Glutamatergic neuron (in vitro differentiated cells): ENCODE data around the gene RAB8B. TPM values are rescaled to one million over a fixed set of nuclear protein-coding genes. Genes with fewer than 3 reads are reported as not detected.

Source experiments
- DNase-seq: peaks from one replicate; pipeline ENCODE4 v3.0.0; 2022
- H3K27ac Mint-ChIP-seq: one replicate; pipeline ENCODE4 v1.8.0; 2020; ENCODE audit warnings: mild to moderate bottlenecking, mixed read lengths, inconsistent platforms; ENCODE audit not compliant: unreplicated experiment
- H3K27me3 Mint-ChIP-seq: one replicate; pipeline ENCODE4 v1.8.0; 2020; ENCODE audit warnings: mild to moderate bottlenecking, moderate library complexity, mixed read lengths, inconsistent platforms; ENCODE audit not compliant: unreplicated experiment
- H3K36me3 Mint-ChIP-seq: one replicate; pipeline ENCODE4 v1.8.0; 2020; ENCODE audit warnings: mild to moderate bottlenecking, mixed read lengths, inconsistent platforms; ENCODE audit not compliant: unreplicated experiment
- H3K4me1 Mint-ChIP-seq: one replicate; pipeline ENCODE4 v1.8.0; 2020; ENCODE audit warnings: mild to moderate bottlenecking, low read depth, mixed read lengths, inconsistent platforms; ENCODE audit not compliant: unreplicated experiment
- H3K4me3 Mint-ChIP-seq: one replicate; pipeline ENCODE4 v1.8.0; 2020; ENCODE audit warnings: mild to moderate bottlenecking, mixed read lengths, inconsistent platforms; ENCODE audit not compliant: unreplicated experiment
- H3K9me3 Mint-ChIP-seq: one replicate; pipeline ENCODE4 v1.8.0; 2020; ENCODE audit warnings: mild to moderate bottlenecking, moderate library complexity, mixed read lengths, inconsistent platforms; ENCODE audit not compliant: unreplicated experiment
- CTCF ChIP-seq: fragments of 200-600 bp; sonication (generic); IDR thresholded peaks from one replicate; pipeline ENCODE4 v1.5.0; 2021; ENCODE audit not compliant: partially characterized antibody, unreplicated experiment
- total RNA-seq: library from RNA; stranded (reverse); fragmentation: NEBNext Ultra II Directional; extraction: Animal tissue kit (Norgen Biotek cat#: 25700); gene quantifications from one replicate; pipeline ENCODE4 v1.2.1, GENCODE V29; 2021; ENCODE audit not compliant: unreplicated experiment

Gene RAB8B
- total RNA-seq, 1 donor from 2014 or later, result 70.4 TPM

GRCh38 chr15:63221346-63221745 is 31.9 kb downstream of the RAB8B start:
- Mint-ChIP-seq H3K9me3 (no peaks in the 10 kb centered on the region), H3K27me3 (no peaks in the 10 kb centered on the region), H3K36me3 (no peaks in the 10 kb centered on the region), H3K27ac (no peak overlapping the region), H3K4me3 (no peak overlapping the region), H3K4me1 (peaks cover 3% of the 10 kb centered on the region)
- no peak for DNase-seq
- TF ChIP-seq CTCF, result no peak

- no peaks in the 10 kb centered on the region for H3K27me3 Mint-ChIP-seq
- H3K4me1 Mint-ChIP-seq, result peaks cover 5% of the 10 kb centered on the region
- H3K9me3 Mint-ChIP-seq, result no peaks in the 10 kb centered on the region
Observed at GRCh38 chr15:63223463-63223862, 34.1 kb downstream of the RAB8B start.

GRCh38 chr15:63225381-63225780 is 36.0 kb downstream of the RAB8B start:
- peaks cover 5% of the 10 kb centered on the region for H3K4me1 Mint-ChIP-seq
- no peak overlapping the region for H3K4me3 Mint-ChIP-seq
- DNase-seq, result no peak
- H3K9me3 Mint-ChIP-seq, result no peaks in the 10 kb centered on the region
- TF ChIP-seq CTCF, result no peak
- no peaks in the 10 kb centered on the region for H3K36me3 Mint-ChIP-seq
- no peaks in the 10 kb centered on the region for H3K27me3 Mint-ChIP-seq
- H3K27ac Mint-ChIP-seq, result no peak overlapping the region

More at GRCh38 chr15:63223463-63223862, 34.1 kb downstream of the RAB8B start:
- no peak overlapping the region for H3K4me3 Mint-ChIP-seq
- no peak overlapping the region for H3K27ac Mint-ChIP-seq
- DNase-seq, result no peak
- no peaks in the 10 kb centered on the region for H3K36me3 Mint-ChIP-seq
- TF ChIP-seq CTCF, result no peak

GRCh38 chr15:63226155-63226883 is 36.9 kb downstream of the RAB8B start:
- DNase-seq, result no peak
- no peaks in the 10 kb centered on the region for H3K27me3 Mint-ChIP-seq
- H3K4me3 Mint-ChIP-seq, result no peak overlapping the region
- H3K36me3 Mint-ChIP-seq, result no peaks in the 10 kb centered on the region
- no peak for TF ChIP-seq CTCF
- no peak overlapping the region for H3K27ac Mint-ChIP-seq
- peaks cover 5% of the 10 kb centered on the region for H3K4me1 Mint-ChIP-seq
- H3K9me3 Mint-ChIP-seq, result no peaks in the 10 kb centered on the region

- peaks cover 4% of the 10 kb centered on the region for H3K4me1 Mint-ChIP-seq
- H3K27ac Mint-ChIP-seq, result no peak overlapping the region
- no peaks in the 10 kb centered on the region for H3K9me3 Mint-ChIP-seq
- no peak for DNase-seq
- H3K27me3 Mint-ChIP-seq, result no peaks in the 10 kb centered on the region
- no peak for TF ChIP-seq CTCF
- H3K4me3 Mint-ChIP-seq, result no peak overlapping the region
- H3K36me3 Mint-ChIP-seq, result no peaks in the 10 kb centered on the region
Observed at GRCh38 chr15:63226966-63227401, 37.6 kb downstream of the RAB8B start.
